ENCODE measurements around the gene GSTCD. TPM values are rescaled to one million over a fixed set of nuclear protein-coding genes. Genes with fewer than 3 reads are reported as not detected.

The GSTCD gene
- polyA plus RNA-seq, 1 experiment: 12.1 TPM

GRCh38 chr4:105871997-105872396 is 163.4 kb downstream of the GSTCD start:
- ChIA-PET POLR2A (no interaction called here), CTCF (no interaction called here)
- DNase-seq (ENCODE audit: low read depth, low spot score): no peak
- H3K27ac ChIP-seq (ENCODE audit: low read depth, low read length): no peak overlapping the region
- H3K9me3 ChIP-seq (ENCODE audit: control insufficient read depth, insufficient read depth, low read length): no peaks in the 10 kb centered on the region
- TF ChIP-seq CTCF (IDR thresholded peaks at IDR 0.05; ENCODE audit: low read depth, low read length): no peak
- no peaks in the 10 kb centered on the region for H3K27me3 ChIP-seq (ENCODE audit: control insufficient read depth, insufficient read depth, low read length)
- no peak overlapping the region for H3K4me3 ChIP-seq (ENCODE audit: low read depth, low read length)

GRCh38 chr4:105875233-105875632 is 166.6 kb downstream of the GSTCD start:
- Histone ChIP-seq H3K27ac (ENCODE audit: low read depth, low read length) (no peak overlapping the region), H3K9me3 (ENCODE audit: control insufficient read depth, insufficient read depth, low read length) (no peaks in the 10 kb centered on the region), H3K4me3 (ENCODE audit: low read depth, low read length) (no peak overlapping the region), H3K27me3 (ENCODE audit: control insufficient read depth, insufficient read depth, low read length) (no peaks in the 10 kb centered on the region)
- no peak for TF ChIP-seq CTCF (IDR thresholded peaks at IDR 0.05; ENCODE audit: low read depth, low read length)
- ChIA-PET CTCF (no interaction called here), POLR2A (no interaction called here)
- DNase-seq (ENCODE audit: low read depth, low spot score): no peak

GRCh38 chr4:105878668-105879067 is 170.1 kb downstream of the GSTCD start:
- H3K27ac ChIP-seq (ENCODE audit: low read depth, low read length): no peak overlapping the region
- no peak for TF ChIP-seq CTCF (IDR thresholded peaks at IDR 0.05; ENCODE audit: low read depth, low read length)
- H3K9me3 ChIP-seq (ENCODE audit: control insufficient read depth, insufficient read depth, low read length): no peaks in the 10 kb centered on the region
- H3K27me3 ChIP-seq (ENCODE audit: control insufficient read depth, insufficient read depth, low read length): no peaks in the 10 kb centered on the region
- ChIA-PET POLR2A (no interaction called here), CTCF (no interaction called here)
- DNase-seq (ENCODE audit: low read depth, low spot score): no peak
- H3K4me3 ChIP-seq (ENCODE audit: low read depth, low read length): no peak overlapping the region

GRCh38 chr4:105887508-105887907 is 178.9 kb downstream of the GSTCD start:
- no peak for DNase-seq (ENCODE audit: low read depth, low spot score)
- H3K9me3 ChIP-seq (ENCODE audit: control insufficient read depth, insufficient read depth, low read length): no peaks in the 10 kb centered on the region
- POLR2A ChIA-PET: no interaction called here
- H3K27ac ChIP-seq (ENCODE audit: low read depth, low read length): no peak overlapping the region
- no peak for TF ChIP-seq CTCF (IDR thresholded peaks at IDR 0.05; ENCODE audit: low read depth, low read length)
- H3K4me3 ChIP-seq (ENCODE audit: low read depth, low read length): no peak overlapping the region
- CTCF ChIA-PET: no interaction called here
- H3K27me3 ChIP-seq (ENCODE audit: control insufficient read depth, insufficient read depth, low read length): no peaks in the 10 kb centered on the region

GRCh38 chr4:105894660-105895582 is 186.3 kb downstream of the GSTCD start, which contains the start of gene NPNT:
NPNT (plus strand) TSS chr4:105895471; CDS start chr4:105895653, 182 bp downstream.
- CTCF ChIA-PET: no interaction called here
- no peak for DNase-seq (ENCODE audit: low read depth, low spot score)
- Histone ChIP-seq H3K9me3 (ENCODE audit: control insufficient read depth, insufficient read depth, low read length) (peaks cover 3% of the 10 kb centered on the region; the same call in 1 of the 2 replicates), H3K4me3 (ENCODE audit: low read depth, low read length) (no peak within 1 kb of the TSS), H3K27ac (ENCODE audit: low read depth, low read length) (no peak within 1 kb of the TSS), H3K27me3 (ENCODE audit: control insufficient read depth, insufficient read depth, low read length) (peaks cover 46% of the 10 kb centered on the region)
- POLR2A ChIA-PET: interaction anchor here (0.7 kb wide), 1 partner anchor 13 kb away, joined by 4 read pairs; no protein-coding TSS in a partner anchor
- TF ChIP-seq CTCF (IDR thresholded peaks at IDR 0.05; ENCODE audit: low read depth, low read length): no peak
